ENCODE results near the gene CLCN4.

DNA sequence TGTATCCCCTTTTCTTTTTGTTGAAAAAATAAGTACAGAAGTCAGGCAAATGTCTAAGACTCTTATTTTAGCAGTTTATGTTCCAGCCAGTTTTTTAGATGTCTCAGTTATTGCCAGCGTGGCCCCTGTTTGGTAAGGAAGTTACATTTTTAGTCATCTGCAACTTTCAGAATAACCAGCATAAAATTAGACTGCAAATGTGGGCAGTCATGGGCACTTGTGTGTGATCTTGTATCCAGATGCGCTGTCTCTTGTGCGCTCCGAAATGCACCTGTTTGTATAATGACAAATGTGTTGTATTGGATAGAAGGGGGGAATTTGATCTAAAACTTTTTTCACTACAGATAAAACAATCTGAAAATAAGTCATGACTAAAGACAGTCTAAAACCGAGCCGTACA is 44.3 kb upstream of the CLCN4 start:
- no peak for TF ChIP-seq GATA2 (IDR thresholded peaks at IDR 0.05; ENCODE audit: low read depth, low read length)
- no peak for TF ChIP-seq GATA3 (IDR thresholded peaks at IDR 0.05; ENCODE audit: low read depth, low read length)
